GM19397 (cell line): ENCODE measurements around the gene TLE6.
"Not testable (repeated sequence)": the region's sequence is repeated elsewhere in the genome, so short reads cannot be mapped to it uniquely, and the experiment has no call there.

ENCODE experiments used
- ATAC-seq: cut with Tn5 transposase; IDR thresholded peaks from one replicate; pipeline ENCODE4 v1.9.1; 2021; ENCODE audit warnings: mild to moderate bottlenecking, moderate library complexity; ENCODE audit not compliant: unreplicated experiment

Gene TLE6

GRCh38 chr19:2973229-2973628, 4.1 kb upstream of the TLE6 start:
- no peak for ATAC-seq

- ATAC-seq: no peak
These were observed 2.9 kb upstream of the TLE6 start for GRCh38 chr19:2974342-2975041.

GRCh38 chr19:2976609-2977000, 759 bp upstream of the TLE6 start:
- ATAC-seq: no peak

GRCh38 chr19:2977746-2978138, 378 bp downstream of the TLE6 start:
- no peak for ATAC-seq

- no peak for ATAC-seq
These were observed 903 bp downstream of the TLE6 start for GRCh38 chr19:2978166-2978767.

GRCh38 chr19:2978772-2979171, 1.4 kb downstream of the TLE6 start:
- no peak for ATAC-seq

GRCh38 chr19:2981898-2982297, 4.5 kb downstream of the TLE6 start:
- no peak for ATAC-seq

- ATAC-seq: no peak
These were observed 5.2 kb downstream of the TLE6 start for GRCh38 chr19:2982561-2982960.

- no peak for ATAC-seq
These were observed 5.6 kb downstream of the TLE6 start for GRCh38 chr19:2982983-2983350.

- ATAC-seq: no peak
These were observed 6.2 kb downstream of the TLE6 start for GRCh38 chr19:2983351-2984214.

- no peak for ATAC-seq
These were observed 6.8 kb downstream of the TLE6 start for GRCh38 chr19:2984215-2984528.

- ATAC-seq: no peak
These were observed 9.7 kb downstream of the TLE6 start for GRCh38 chr19:2986951-2987524.

GRCh38 chr19:2987797-2988196, 10.4 kb downstream of the TLE6 start:
- no peak for ATAC-seq

GRCh38 chr19:2988568-2988967, 11.2 kb downstream of the TLE6 start:
- ATAC-seq: no peak

- no peak for ATAC-seq
These were observed 12.0 kb downstream of the TLE6 start for GRCh38 chr19:2989236-2989946.

GRCh38 chr19:2992333-2992732, 15.0 kb downstream of the TLE6 start:
- ATAC-seq: not testable (repeated sequence)

- no peak for ATAC-seq
These were observed 15.6 kb downstream of the TLE6 start for GRCh38 chr19:2992958-2993357.

- no peak for ATAC-seq
These were observed 16.2 kb downstream of the TLE6 start for GRCh38 chr19:2993579-2993978.

GRCh38 chr19:2994588-2995131, 17.3 kb downstream of the TLE6 start:
- no peak for ATAC-seq

GRCh38 chr19:2997720-2998119, 20.4 kb downstream of the TLE6 start:
- no peak for ATAC-seq

GRCh38 chr19:2998642-2999041, 21.3 kb downstream of the TLE6 start:
- no peak for ATAC-seq
